ENCODE measurements around the gene TTC39C. TPM values are rescaled to one million over a fixed set of nuclear protein-coding genes. Genes with fewer than 3 reads are reported as not detected.

TTC39C gene
- total RNA-seq, 1 experiment from 2014 or later: 24.0 TPM

DNA sequence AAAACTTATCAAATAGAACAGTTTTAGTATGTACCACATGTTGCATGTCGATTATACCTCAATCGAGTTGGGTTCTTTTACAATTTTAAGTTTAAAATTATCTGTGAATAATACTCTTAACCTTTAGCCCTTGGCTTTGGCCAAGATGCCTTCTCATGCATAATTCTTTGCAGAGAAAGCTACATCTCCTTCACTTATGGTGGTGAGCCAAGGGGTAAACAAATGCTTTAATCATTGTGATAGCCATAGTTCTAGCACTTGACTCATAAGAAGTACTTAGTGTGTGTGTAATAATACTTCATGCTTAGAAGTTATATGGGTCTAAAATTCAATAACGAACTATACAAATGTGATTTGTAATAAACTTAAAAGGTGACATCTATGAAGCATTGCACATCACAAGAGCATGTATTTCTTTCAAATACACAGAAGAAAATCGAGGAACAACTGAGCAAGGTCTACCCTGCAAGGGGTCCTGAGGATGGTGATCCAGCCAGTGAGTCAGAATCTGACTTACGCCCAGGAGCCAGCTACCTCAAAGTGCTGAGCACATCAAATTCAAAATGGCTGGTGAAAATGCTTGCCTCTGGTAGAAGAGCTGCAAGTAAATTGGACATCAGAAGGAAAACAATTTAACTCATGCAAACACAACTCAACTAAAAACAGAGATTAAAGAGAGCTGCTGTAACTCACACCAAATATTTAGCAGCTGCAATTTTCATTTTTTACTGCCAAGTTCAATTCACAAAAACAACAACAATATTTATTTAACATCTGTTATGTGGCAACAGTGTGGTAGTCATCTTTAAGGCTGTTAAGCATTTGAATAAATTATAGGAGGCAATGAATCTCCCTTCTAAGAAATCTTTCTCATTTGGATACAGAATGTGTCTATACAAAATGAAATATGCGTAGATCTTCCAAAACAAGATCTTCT is 23.8 kb upstream of the TTC39C start:
- BruUV-seq (replicated peaks): no TSS peak
- H3K4me1 ChIP-seq (ENCODE audit: insufficient read depth, low read length, poor library complexity, severe bottlenecking): peaks cover 6% of the 10 kb centered on the region
- H3K36me3 ChIP-seq (ENCODE audit: insufficient read depth, low read length, poor library complexity, severe bottlenecking): no peaks in the 10 kb centered on the region
- no peaks in the 10 kb centered on the region for H3K27me3 ChIP-seq (replicated peaks; ENCODE audit: insufficient read depth, low read depth, low read length, poor library complexity)
- intact Hi-C loops (cut with micrococcal nuclease; ENCODE audit: unreplicated experiment): no loop called here
- ChIA-PET POLR2A (ENCODE audit: low non-redundant PET) (no interaction called here), CTCF (no interaction called here)
- no peak for DNase-seq (ENCODE audit: low spot score)
- H3K4me3 ChIP-seq (ENCODE audit: low read depth, low read length, poor library complexity, severe bottlenecking): no peak overlapping the region
- TF ChIP-seq CTCF (conservative IDR thresholded peaks at IDR 0.05; ENCODE audit: low read depth, low read length) (no peak), EZH2 (IDR thresholded peaks at IDR 0.05; ENCODE audit: borderline replicate concordance, low read depth, low read length, poor library complexity, severe bottlenecking) (no peak)
- H3K27ac ChIP-seq (ENCODE audit: low read depth, low read length, poor library complexity, severe bottlenecking): no peak overlapping the region
- H3K9me3 ChIP-seq (ENCODE audit: low read depth, low read length, poor library complexity, severe bottlenecking): no peaks in the 10 kb centered on the region

DNA sequence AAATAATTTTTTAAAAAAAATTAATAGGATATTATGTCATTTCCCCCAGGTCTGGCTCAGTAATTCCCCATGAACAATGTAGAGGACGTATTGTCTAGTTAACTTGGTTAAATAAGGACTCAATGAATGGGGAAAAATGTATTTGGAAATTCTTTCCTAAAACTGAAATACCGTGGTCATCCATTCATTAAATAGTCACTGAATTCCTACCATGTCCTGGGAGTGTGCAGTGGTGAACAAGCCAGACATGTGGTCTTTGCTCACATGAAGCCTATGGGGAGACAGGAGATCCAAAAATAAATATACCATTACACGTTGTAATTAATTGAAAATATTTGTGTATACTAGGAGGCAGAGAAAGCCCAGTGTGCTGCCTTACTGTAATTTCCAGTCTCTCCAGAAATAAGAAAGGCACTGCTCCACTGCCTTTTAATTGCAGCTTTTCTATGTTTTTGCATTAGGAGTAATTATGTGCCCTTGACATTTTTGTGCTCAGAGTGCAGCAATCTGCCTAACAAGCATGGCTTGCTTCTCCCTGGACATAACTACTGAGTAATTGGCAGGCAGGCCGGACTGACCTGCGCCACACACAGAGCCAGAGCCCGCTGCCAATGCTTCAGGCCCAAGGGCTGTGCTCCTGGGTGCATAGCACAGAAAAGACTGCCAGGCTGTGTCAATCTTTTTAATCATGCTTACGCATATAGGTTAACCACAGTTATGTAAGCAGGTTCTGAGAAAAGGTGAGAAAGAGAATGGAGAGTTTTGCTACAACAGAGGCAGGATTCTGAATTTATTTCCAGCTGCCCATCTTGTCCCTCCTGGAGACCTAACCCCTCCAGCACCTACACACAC is 22.2 kb upstream of the TTC39C start:
- Histone ChIP-seq H3K4me3 (ENCODE audit: low read depth, low read length, poor library complexity, severe bottlenecking) (no peak overlapping the region), H3K9me3 (ENCODE audit: low read depth, low read length, poor library complexity, severe bottlenecking) (no peaks in the 10 kb centered on the region), H3K4me1 (ENCODE audit: insufficient read depth, low read length, poor library complexity, severe bottlenecking) (peaks cover 6% of the 10 kb centered on the region), H3K36me3 (ENCODE audit: insufficient read depth, low read length, poor library complexity, severe bottlenecking) (no peaks in the 10 kb centered on the region), H3K27ac (ENCODE audit: low read depth, low read length, poor library complexity, severe bottlenecking) (no peak overlapping the region), H3K27me3 (replicated peaks; ENCODE audit: insufficient read depth, low read depth, low read length, poor library complexity) (no peaks in the 10 kb centered on the region)
- DNase-seq (ENCODE audit: low spot score): no peak
- BruUV-seq (replicated peaks): no TSS peak
- ChIA-PET CTCF (no interaction called here), POLR2A (ENCODE audit: low non-redundant PET) (no interaction called here)
- TF ChIP-seq EZH2 (IDR thresholded peaks at IDR 0.05; ENCODE audit: borderline replicate concordance, low read depth, low read length, poor library complexity, severe bottlenecking): no peak
- TF ChIP-seq CTCF (conservative IDR thresholded peaks at IDR 0.05; ENCODE audit: low read depth, low read length): no peak
- intact Hi-C loops (cut with micrococcal nuclease; ENCODE audit: unreplicated experiment): no loop called here

DNA sequence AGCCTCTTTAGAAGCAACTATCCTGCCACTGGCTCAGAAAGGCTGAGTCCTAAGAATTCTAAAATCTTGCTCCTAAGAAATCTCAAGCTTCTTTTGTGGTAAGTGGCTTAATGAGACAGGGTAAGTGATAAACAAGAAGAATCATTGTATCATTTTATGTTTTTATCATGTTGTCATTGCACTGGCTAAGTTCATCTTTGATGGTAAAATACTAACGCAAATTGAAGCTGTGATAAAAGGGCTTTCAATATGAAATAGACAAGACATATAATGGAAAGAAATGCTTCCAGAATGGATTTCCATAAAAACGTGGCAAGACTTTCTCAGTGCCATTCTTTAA is 21.6 kb upstream of the TTC39C start:
- Histone ChIP-seq H3K27me3 (replicated peaks; ENCODE audit: insufficient read depth, low read depth, low read length, poor library complexity) (no peaks in the 10 kb centered on the region), H3K4me3 (ENCODE audit: low read depth, low read length, poor library complexity, severe bottlenecking) (no peak overlapping the region), H3K9me3 (ENCODE audit: low read depth, low read length, poor library complexity, severe bottlenecking) (no peaks in the 10 kb centered on the region), H3K4me1 (ENCODE audit: insufficient read depth, low read length, poor library complexity, severe bottlenecking) (peaks cover 6% of the 10 kb centered on the region), H3K27ac (ENCODE audit: low read depth, low read length, poor library complexity, severe bottlenecking) (no peak overlapping the region), H3K36me3 (ENCODE audit: insufficient read depth, low read length, poor library complexity, severe bottlenecking) (no peaks in the 10 kb centered on the region)
- ChIA-PET CTCF (no interaction called here), POLR2A (ENCODE audit: low non-redundant PET) (no interaction called here)
- intact Hi-C loops (cut with micrococcal nuclease; ENCODE audit: unreplicated experiment): no loop called here
- BruUV-seq (replicated peaks): no TSS peak
- no peak for DNase-seq (ENCODE audit: low spot score)
- TF ChIP-seq CTCF (conservative IDR thresholded peaks at IDR 0.05; ENCODE audit: low read depth, low read length) (no peak), EZH2 (IDR thresholded peaks at IDR 0.05; ENCODE audit: borderline replicate concordance, low read depth, low read length, poor library complexity, severe bottlenecking) (no peak)
